Mesothelial cell of epicardium (in vitro differentiated cells): ENCODE measurements around the gene PPM1N. TPM values are rescaled to one million over a fixed set of nuclear protein-coding genes. Genes with fewer than 3 reads are reported as not detected.

Experiments used
- DNase-seq, 2 experiments: peaks; one replicate each; pipeline ENCODE4 v3.0.0; 2021; ENCODE audit warnings: low spot score in 2 of 2; ENCODE audit not compliant: unreplicated experiment in 2 of 2
- H3K27ac Mint-ChIP-seq: 2 replicates; pipeline ENCODE4 v1.8.0; 2021; ENCODE audit warnings: mixed read lengths
- H3K27me3 Mint-ChIP-seq: 2 replicates; pipeline ENCODE4 v1.8.0; 2021; ENCODE audit warnings: low read depth, mixed read lengths
- H3K36me3 Mint-ChIP-seq: 2 replicates; pipeline ENCODE4 v1.8.0; 2021; ENCODE audit warnings: mixed read lengths
- H3K4me1 Mint-ChIP-seq: 2 replicates; pipeline ENCODE4 v1.8.0; 2021; ENCODE audit warnings: mixed read lengths
- H3K4me3 Mint-ChIP-seq: 2 replicates; pipeline ENCODE4 v1.8.0; 2021; ENCODE audit warnings: mild to moderate bottlenecking, moderate library complexity, mixed read lengths
- H3K9me3 Mint-ChIP-seq: 2 replicates; pipeline ENCODE4 v1.8.0; 2021; ENCODE audit warnings: mixed read lengths
- total RNA-seq: library from RNA; stranded (reverse); gene quantifications from 3 replicates; pipeline ENCODE4 v1.2.1, GENCODE V29; 2021
- TF ChIP-seq, protein P1 (sequence below): fragments of 200-600 bp; sonication (generic); IDR thresholded peaks from one replicate; pipeline ENCODE4 v1.5.0; 2021; ENCODE audit warnings: antibody characterized with exemption; ENCODE audit not compliant: unreplicated experiment

PPM1N gene
- total RNA-seq, 1 donor from 2014 or later: 0.60 TPM

GRCh38 chr19:45511074-45511473 is 12.8 kb downstream of the PPM1N start:
- Mint-ChIP-seq H3K27ac (no peak overlapping the region), H3K36me3 (no peaks in the 10 kb centered on the region), H3K9me3 (no peaks in the 10 kb centered on the region), H3K4me3 (no peak overlapping the region), H3K4me1 (peaks cover 8% of the 10 kb centered on the region), H3K27me3 (no peaks in the 10 kb centered on the region)
- TF ChIP-seq, protein P1, sequence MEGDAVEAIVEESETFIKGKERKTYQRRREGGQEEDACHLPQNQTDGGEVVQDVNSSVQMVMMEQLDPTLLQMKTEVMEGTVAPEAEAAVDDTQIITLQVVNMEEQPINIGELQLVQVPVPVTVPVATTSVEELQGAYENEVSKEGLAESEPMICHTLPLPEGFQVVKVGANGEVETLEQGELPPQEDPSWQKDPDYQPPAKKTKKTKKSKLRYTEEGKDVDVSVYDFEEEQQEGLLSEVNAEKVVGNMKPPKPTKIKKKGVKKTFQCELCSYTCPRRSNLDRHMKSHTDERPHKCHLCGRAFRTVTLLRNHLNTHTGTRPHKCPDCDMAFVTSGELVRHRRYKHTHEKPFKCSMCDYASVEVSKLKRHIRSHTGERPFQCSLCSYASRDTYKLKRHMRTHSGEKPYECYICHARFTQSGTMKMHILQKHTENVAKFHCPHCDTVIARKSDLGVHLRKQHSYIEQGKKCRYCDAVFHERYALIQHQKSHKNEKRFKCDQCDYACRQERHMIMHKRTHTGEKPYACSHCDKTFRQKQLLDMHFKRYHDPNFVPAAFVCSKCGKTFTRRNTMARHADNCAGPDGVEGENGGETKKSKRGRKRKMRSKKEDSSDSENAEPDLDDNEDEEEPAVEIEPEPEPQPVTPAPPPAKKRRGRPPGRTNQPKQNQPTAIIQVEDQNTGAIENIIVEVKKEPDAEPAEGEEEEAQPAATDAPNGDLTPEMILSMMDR: no peak
- no peak for DNase-seq

- TF ChIP-seq, protein P1: no peak
- Mint-ChIP-seq H3K36me3 (peaks cover 2% of the 10 kb centered on the region), H3K4me1 (peaks cover 8% of the 10 kb centered on the region), H3K9me3 (no peaks in the 10 kb centered on the region), H3K27me3 (no peaks in the 10 kb centered on the region), H3K27ac (no peak overlapping the region), H3K4me3 (no peak overlapping the region)
- DNase-seq: no peak
Measured at GRCh38 chr19:45512881-45513483, 14.7 kb downstream of the PPM1N start.

DNA sequence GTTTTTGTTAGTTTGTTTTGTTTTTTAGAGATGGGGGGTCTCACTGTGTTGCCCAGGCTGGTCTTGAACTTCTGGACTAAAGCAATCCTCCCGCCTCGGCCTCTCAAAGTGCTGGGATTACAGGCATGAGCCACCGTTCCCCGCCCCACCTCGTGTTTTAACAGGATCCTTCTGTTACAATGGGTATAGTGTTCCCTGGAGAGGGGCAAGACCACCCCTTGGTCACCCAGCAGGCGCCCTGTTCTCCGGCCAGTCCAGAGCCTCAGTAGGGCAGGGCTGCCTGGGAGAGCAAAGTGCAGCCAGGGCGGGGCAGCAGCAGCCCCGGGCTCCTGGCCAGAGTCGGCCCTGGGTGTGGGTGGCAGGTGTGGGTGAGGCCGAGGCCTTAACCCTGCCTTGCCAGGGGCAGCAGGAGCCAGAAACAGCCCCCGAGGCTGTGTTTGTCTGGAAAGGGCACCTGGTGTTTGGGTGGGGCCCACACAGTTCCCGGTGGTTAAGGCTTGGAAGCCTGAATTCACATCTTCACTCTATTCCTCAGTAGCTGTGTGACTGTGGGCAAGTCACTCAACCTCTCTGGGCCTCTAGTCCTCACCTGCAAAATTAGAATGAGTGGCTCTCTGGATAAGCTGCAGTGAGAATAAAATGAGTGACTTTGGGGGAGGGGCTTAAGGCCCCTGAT is 16.3 kb downstream of the PPM1N start:
- H3K27ac Mint-ChIP-seq: no peak overlapping the region

GRCh38 chr19:45515081-45515624 is 16.9 kb downstream of the PPM1N start:
- Mint-ChIP-seq H3K4me1 (no peaks in the 10 kb centered on the region), H3K27me3 (no peaks in the 10 kb centered on the region), H3K9me3 (no peaks in the 10 kb centered on the region), H3K27ac (no peak overlapping the region), H3K4me3 (no peak overlapping the region), H3K36me3 (peaks cover 11% of the 10 kb centered on the region)
- no peak for DNase-seq
- TF ChIP-seq, protein P1: no peak

More for the DNA sequence above, 16.3 kb downstream of the PPM1N start:
- Mint-ChIP-seq H3K36me3 (peaks cover 9% of the 10 kb centered on the region), H3K9me3 (no peaks in the 10 kb centered on the region), H3K4me3 (no peak overlapping the region), H3K4me1 (peaks cover 4% of the 10 kb centered on the region), H3K27me3 (no peaks in the 10 kb centered on the region)
- TF ChIP-seq, protein P1: no peak
- DNase-seq: no peak

GRCh38 chr19:45515807-45516401 is 17.7 kb downstream of the PPM1N start:
- H3K4me3 Mint-ChIP-seq: no peak overlapping the region
- no peak overlapping the region for H3K27ac Mint-ChIP-seq
- no peaks in the 10 kb centered on the region for H3K27me3 Mint-ChIP-seq
- no peak for DNase-seq
- no peaks in the 10 kb centered on the region for H3K4me1 Mint-ChIP-seq
- H3K36me3 Mint-ChIP-seq: peaks cover 13% of the 10 kb centered on the region
- H3K9me3 Mint-ChIP-seq: no peaks in the 10 kb centered on the region
- TF ChIP-seq, protein P1: no peak
